ENCODE data around the gene HS6ST3. TPM values are rescaled to one million over a fixed set of nuclear protein-coding genes. Genes with fewer than 3 reads are reported as not detected.

The HS6ST3 gene
- total RNA-seq, 1 donor from 2014 or later, result not detected

GRCh38 chr13:96540670-96541069 lies 450.8 kb downstream of the HS6ST3 start:
- no peak overlapping the region for H3K27ac Mint-ChIP-seq (ENCODE audit: unreplicated experiment)
- no peak for DNase-seq (ENCODE audit: extremely low spot score, unreplicated experiment)
- TF ChIP-seq CTCF (IDR thresholded peaks at IDR 0.05), result no peak
- no peaks in the 10 kb centered on the region for H3K36me3 Mint-ChIP-seq (ENCODE audit: unreplicated experiment)
- H3K4me3 Mint-ChIP-seq (ENCODE audit: unreplicated experiment), result no peak overlapping the region
- H3K27me3 Mint-ChIP-seq (ENCODE audit: unreplicated experiment), result no peaks in the 10 kb centered on the region
- H3K9me3 Mint-ChIP-seq (ENCODE audit: unreplicated experiment), result no peaks in the 10 kb centered on the region
- H3K4me1 Mint-ChIP-seq (ENCODE audit: unreplicated experiment), result no peaks in the 10 kb centered on the region

GRCh38 chr13:96542986-96543385 lies 453.1 kb downstream of the HS6ST3 start:
- no peaks in the 10 kb centered on the region for H3K4me1 Mint-ChIP-seq (ENCODE audit: unreplicated experiment)
- no peak for DNase-seq (ENCODE audit: extremely low spot score, unreplicated experiment)
- H3K9me3 Mint-ChIP-seq (ENCODE audit: unreplicated experiment), result no peaks in the 10 kb centered on the region
- no peaks in the 10 kb centered on the region for H3K27me3 Mint-ChIP-seq (ENCODE audit: unreplicated experiment)
- H3K27ac Mint-ChIP-seq (ENCODE audit: unreplicated experiment), result no peak overlapping the region
- H3K36me3 Mint-ChIP-seq (ENCODE audit: unreplicated experiment), result no peaks in the 10 kb centered on the region
- TF ChIP-seq CTCF (IDR thresholded peaks at IDR 0.05), result no peak
- no peak overlapping the region for H3K4me3 Mint-ChIP-seq (ENCODE audit: unreplicated experiment)

- DNase-seq (ENCODE audit: extremely low spot score, unreplicated experiment), result no peak
- no peaks in the 10 kb centered on the region for H3K4me1 Mint-ChIP-seq (ENCODE audit: unreplicated experiment)
- H3K27ac Mint-ChIP-seq (ENCODE audit: unreplicated experiment), result no peak overlapping the region
- H3K4me3 Mint-ChIP-seq (ENCODE audit: unreplicated experiment), result no peak overlapping the region
- H3K9me3 Mint-ChIP-seq (ENCODE audit: unreplicated experiment), result no peaks in the 10 kb centered on the region
- no peaks in the 10 kb centered on the region for H3K27me3 Mint-ChIP-seq (ENCODE audit: unreplicated experiment)
- no peak for TF ChIP-seq CTCF (IDR thresholded peaks at IDR 0.05)
- no peaks in the 10 kb centered on the region for H3K36me3 Mint-ChIP-seq (ENCODE audit: unreplicated experiment)
These were observed 455.1 kb downstream of the HS6ST3 start for GRCh38 chr13:96544957-96545356.

- Mint-ChIP-seq H3K27me3 (ENCODE audit: unreplicated experiment) (no peaks in the 10 kb centered on the region), H3K9me3 (ENCODE audit: unreplicated experiment) (no peaks in the 10 kb centered on the region), H3K36me3 (ENCODE audit: unreplicated experiment) (no peaks in the 10 kb centered on the region), H3K4me3 (ENCODE audit: unreplicated experiment) (no peak overlapping the region), H3K27ac (ENCODE audit: unreplicated experiment) (no peak overlapping the region), H3K4me1 (ENCODE audit: unreplicated experiment) (no peaks in the 10 kb centered on the region)
- TF ChIP-seq CTCF (IDR thresholded peaks at IDR 0.05), result no peak
- no peak for DNase-seq (ENCODE audit: extremely low spot score, unreplicated experiment)
These were observed 456.6 kb downstream of the HS6ST3 start for GRCh38 chr13:96546463-96546862.

GRCh38 chr13:96551546-96551945 lies 461.6 kb downstream of the HS6ST3 start:
- DNase-seq (ENCODE audit: extremely low spot score, unreplicated experiment), result no peak
- Mint-ChIP-seq H3K9me3 (ENCODE audit: unreplicated experiment) (no peaks in the 10 kb centered on the region), H3K27ac (ENCODE audit: unreplicated experiment) (no peak overlapping the region), H3K27me3 (ENCODE audit: unreplicated experiment) (no peaks in the 10 kb centered on the region), H3K4me3 (ENCODE audit: unreplicated experiment) (no peak overlapping the region), H3K4me1 (ENCODE audit: unreplicated experiment) (no peaks in the 10 kb centered on the region), H3K36me3 (ENCODE audit: unreplicated experiment) (no peaks in the 10 kb centered on the region)
- TF ChIP-seq CTCF (IDR thresholded peaks at IDR 0.05), result no peak
